ENCODE measurements around the gene OR10C1. TPM values are rescaled to one million over a fixed set of nuclear protein-coding genes. Genes with fewer than 3 reads are reported as not detected.

OR10C1 gene
- total RNA-seq (not detected), polyA plus RNA-seq (not detected)

- ATAC-seq, result no peak
- intact Hi-C loops (cut with DNase I), result no loop called here
- no peaks in the 10 kb centered on the region for H3K4me1 ChIP-seq
- H3K27ac ChIP-seq, result no peak within 1 kb of the TSS
- DNase-seq, result no peak
- H3K4me3 ChIP-seq, result no peak within 1 kb of the TSS
- no peak for TF ChIP-seq CTCF (IDR thresholded peaks at IDR 0.05)
- FAIRE-seq, result no peak
- H3K9me3 ChIP-seq, result no peaks in the 10 kb centered on the region
- no peaks in the 10 kb centered on the region for H3K36me3 ChIP-seq
- H3K27me3 ChIP-seq, result peaks cover 0 to 6% (median under 1%) of the 10 kb centered on the region in 4 donors
These were observed at the start of gene OR10C1 for GRCh38 chr6:29439006-29439405. TSS of gene OR10C1 (plus strand) at chr6:29439306. CDS start at chr6:29440016, 710 bp downstream.

- H3K4me3 ChIP-seq, result no peak within 1 kb of the TSS
- FAIRE-seq, result no peak
- DNase-seq, result no peak
- H3K27ac ChIP-seq, result no peak within 1 kb of the TSS
- no peaks in the 10 kb centered on the region for H3K9me3 ChIP-seq
- no peaks in the 10 kb centered on the region for H3K36me3 ChIP-seq
- no peak for TF ChIP-seq CTCF (IDR thresholded peaks at IDR 0.05)
- intact Hi-C loops (cut with DNase I), result no loop called here
- no peak for ATAC-seq
- H3K4me1 ChIP-seq, result no peaks in the 10 kb centered on the region
- peaks cover 0 to 4% (median 2%) of the 10 kb centered on the region in 4 donors for H3K27me3 ChIP-seq
These were observed 43.8 kb upstream of the OR10C1 start, which contains the start of gene OR12D2 for GRCh38 chr6:29395331-29395730. TSS of gene OR12D2 (plus strand) at chr6:29395631. CDS start at chr6:29396700, 1,069 bp downstream.

- no peak for DNase-seq
- no peaks in the 10 kb centered on the region for H3K4me1 ChIP-seq
- 35 to 57% methylated on average over 2 of the region's 2 CpGs for WGBS, 2 donors
- no peaks in the 10 kb centered on the region for H3K9me3 ChIP-seq
- TF ChIP-seq CTCF (IDR thresholded peaks at IDR 0.05), result no peak
- no peak for FAIRE-seq
- H3K4me3 ChIP-seq, result no peak overlapping the region
- intact Hi-C loops (cut with DNase I), result no loop called here
- no peak overlapping the region for H3K27ac ChIP-seq
- no peaks in the 10 kb centered on the region for H3K36me3 ChIP-seq
- H3K27me3 ChIP-seq, result no peaks in the 10 kb centered on the region
- ATAC-seq, result no peak
These were observed 39.6 kb upstream of the OR10C1 start for GRCh38 chr6:29399525-29399924.

GRCh38 chr6:29403801-29404200 is 35.3 kb upstream of the OR10C1 start:
- H3K36me3 ChIP-seq, result no peaks in the 10 kb centered on the region
- H3K4me1 ChIP-seq, result no peaks in the 10 kb centered on the region
- intact Hi-C loops (cut with DNase I), result no loop called here
- WGBS, 2 donors, result 83 to 91% methylated on average over 1 of the region's 1 CpG
- no peak for TF ChIP-seq CTCF (IDR thresholded peaks at IDR 0.05)
- DNase-seq (no peak), ATAC-seq (no peak), FAIRE-seq (no peak)
- no peak overlapping the region for H3K4me3 ChIP-seq
- no peaks in the 10 kb centered on the region for H3K9me3 ChIP-seq
- H3K27me3 ChIP-seq, result no peaks in the 10 kb centered on the region
- no peak overlapping the region for H3K27ac ChIP-seq

GRCh38 chr6:29414588-29414987 is 24.5 kb upstream of the OR10C1 start, which contains the start of gene OR12D1:
TSS of gene OR12D1 (plus strand) at chr6:29414928.
- Histone ChIP-seq H3K4me1 (peaks cover 0 to 3% (median 0%) of the 10 kb centered on the region in 3 donors), H3K9me3 (no peaks in the 10 kb centered on the region), H3K27me3 (no peaks in the 10 kb centered on the region), H3K4me3 (no peak within 1 kb of the TSS), H3K27ac (peak within 1 kb of the TSS in 1 of 4 donors; percentile 44), H3K36me3 (no peaks in the 10 kb centered on the region)
- no peak for DNase-seq
- FAIRE-seq, result no peak
- peak in 3 of 4 donors; percentile 72 to 97 (median 78) for ATAC-seq
- intact Hi-C loops (cut with DNase I), result no loop called here
- peak in 2 of 4 donors; percentile 9 to 15 for TF ChIP-seq CTCF (IDR thresholded peaks at IDR 0.05)
